Spinal cord (tissue), 10 donors: ENCODE results near the gene COQ8B. TPM values are rescaled to one million over a fixed set of nuclear protein-coding genes. Genes with fewer than 3 reads are reported as not detected.

Experiments used
- DNase-seq, 6 donors: peaks; one replicate each; pipeline versions ENCODE4 v3.0.0 to v3.0.0-alpha.2; 2013 to 2015; ENCODE audit warnings: low spot score in 6 of 6, low read depth in 4 of 6
- H3K27ac ChIP-seq: one replicate; pipeline ENCODE4 v1.5.1; 2013; ENCODE audit warnings: low read depth, low read length, control low read depth
- H3K27me3 ChIP-seq: one replicate; pipeline ENCODE4 v1.6.1; 2013; ENCODE audit warnings: low read length; ENCODE audit not compliant: control insufficient read depth, insufficient read depth
- H3K36me3 ChIP-seq: one replicate; pipeline ENCODE4 v1.6.1; 2013; ENCODE audit warnings: low read length; ENCODE audit not compliant: control insufficient read depth, insufficient read depth
- H3K4me1 ChIP-seq: one replicate; pipeline ENCODE4 v1.6.1; 2013; ENCODE audit warnings: low read length; ENCODE audit not compliant: control insufficient read depth, insufficient read depth
- H3K4me3 ChIP-seq: one replicate; pipeline ENCODE4 v1.5.1; 2013; ENCODE audit warnings: low read depth, low read length, control low read depth
- H3K9me3 ChIP-seq: one replicate; pipeline ENCODE4 v1.6.1; 2013; ENCODE audit warnings: low read length; ENCODE audit not compliant: control insufficient read depth, insufficient read depth
- WGBS: methylation state at CpG from one replicate; pipeline ENCODE4 v1.1.5; 2013; ENCODE audit warnings: missing lambda C conversion rate; ENCODE audit not compliant: insufficient coverage; 5-methylcytosine and 5-hydroxymethylcytosine counted together
- polyA plus RNA-seq, 2 donors: library from polyadenylated mRNA; unstranded; fragments of 120-200 nt; gene quantifications; one replicate each; pipeline ENCODE4 v1.2.1, GENCODE V29; 2013; ENCODE audit not compliant: insufficient read length in 2 of 2
- total RNA-seq, 2 donors: library from RNA; depleted of rRNA in 1 of 2; stranded (reverse); fragments of 120-200 nt in 1 of 2; fragments of >200 nt in 1 of 2; gene quantifications; one replicate each; pipeline versions ENCODE4 v1.2.3 to v1.2.4, GENCODE V29; 2013 to 2014
- donor health status: healthy.

Gene COQ8B
- total and polyA plus RNA-seq, 4 donors: 25.7 to 47.9 (median 43.6) TPM

DNA sequence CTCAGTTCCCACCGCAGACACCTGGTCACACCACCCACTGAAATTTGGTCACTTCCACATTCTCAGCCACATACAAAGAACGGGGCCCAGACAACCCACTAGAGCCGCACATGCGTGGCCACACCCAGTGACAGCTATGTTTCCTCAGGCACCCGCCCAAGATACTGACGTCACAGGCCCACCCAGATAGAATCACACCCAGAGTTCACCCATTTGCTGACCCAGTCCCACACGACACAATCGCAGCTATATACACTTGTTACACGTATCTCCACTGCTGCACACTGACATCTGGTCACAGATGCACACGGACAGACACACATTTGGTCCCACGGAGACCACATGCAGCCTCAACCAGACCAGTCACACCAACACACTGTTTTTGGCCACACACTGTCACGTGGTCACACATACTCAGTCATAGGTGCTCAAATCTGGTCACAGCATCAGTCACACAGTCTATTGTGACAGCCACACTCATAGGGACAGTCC lies 29.1 kb downstream of the COQ8B start:
- Histone ChIP-seq H3K4me1 (peaks cover 30% of the 10 kb centered on the region), H3K27ac (peak overlapping the region; percentile 42), H3K9me3 (no peaks in the 10 kb centered on the region), H3K27me3 (no peaks in the 10 kb centered on the region), H3K36me3 (peaks cover 61% of the 10 kb centered on the region), H3K4me3 (no peak overlapping the region)
- DNase-seq: peak in 1 of 6 donors; percentile 66
- 70% methylated on average over 12 of the region's 12 CpGs for WGBS

- no peaks in the 10 kb centered on the region for H3K9me3 ChIP-seq
- 80% methylated on average over 9 of the region's 14 CpGs for WGBS
- H3K4me3 ChIP-seq: no peak overlapping the region
- H3K36me3 ChIP-seq: peaks cover 61% of the 10 kb centered on the region
- no peaks in the 10 kb centered on the region for H3K27me3 ChIP-seq
- H3K4me1 ChIP-seq: peaks cover 24% of the 10 kb centered on the region
- no peak for DNase-seq
- H3K27ac ChIP-seq: peak overlapping the region; percentile 42
These were observed 29.7 kb downstream of the COQ8B start for GRCh38 chr19:40686882-40687524.

GRCh38 chr19:40685563-40685962 lies 31.1 kb downstream of the COQ8B start:
- 87% methylated on average over 6 of the region's 6 CpGs for WGBS
- Histone ChIP-seq H3K27me3 (no peaks in the 10 kb centered on the region), H3K9me3 (no peaks in the 10 kb centered on the region), H3K36me3 (peaks cover 66% of the 10 kb centered on the region), H3K4me3 (no peak overlapping the region), H3K27ac (no peak overlapping the region), H3K4me1 (peaks cover 10% of the 10 kb centered on the region)
- no peak for DNase-seq

DNA sequence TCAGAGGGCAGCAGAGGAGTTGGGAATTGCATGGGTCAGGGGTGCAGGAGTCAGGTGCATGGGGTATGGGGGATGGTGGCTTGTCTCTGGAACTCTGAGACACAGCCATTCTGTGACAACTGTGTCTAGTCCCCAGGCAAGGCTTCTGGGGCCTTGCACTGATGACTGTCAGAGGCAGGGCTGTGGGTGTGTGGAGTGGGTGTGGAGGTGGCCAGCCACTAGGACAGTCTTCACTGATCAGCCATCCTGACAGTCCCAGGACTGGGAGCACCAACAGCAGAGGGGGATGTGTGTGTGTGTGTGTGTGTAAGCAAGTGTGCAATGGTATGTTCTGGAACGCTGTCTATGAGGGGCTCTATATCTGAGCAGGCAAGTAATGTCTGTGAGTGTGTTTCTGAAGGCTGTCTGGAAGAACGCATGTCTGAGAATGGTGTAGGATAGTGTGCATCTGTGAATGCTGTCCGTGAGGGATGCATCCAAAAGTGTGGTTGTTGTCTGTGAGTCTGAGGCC lies 31.6 kb downstream of the COQ8B start:
- Histone ChIP-seq H3K9me3 (no peaks in the 10 kb centered on the region), H3K27me3 (no peaks in the 10 kb centered on the region), H3K4me3 (no peak overlapping the region), H3K36me3 (peaks cover 68% of the 10 kb centered on the region), H3K27ac (no peak overlapping the region), H3K4me1 (peaks cover 9% of the 10 kb centered on the region)
- DNase-seq: no peak
- 94% methylated on average over 3 of the region's 3 CpGs for WGBS

DNA sequence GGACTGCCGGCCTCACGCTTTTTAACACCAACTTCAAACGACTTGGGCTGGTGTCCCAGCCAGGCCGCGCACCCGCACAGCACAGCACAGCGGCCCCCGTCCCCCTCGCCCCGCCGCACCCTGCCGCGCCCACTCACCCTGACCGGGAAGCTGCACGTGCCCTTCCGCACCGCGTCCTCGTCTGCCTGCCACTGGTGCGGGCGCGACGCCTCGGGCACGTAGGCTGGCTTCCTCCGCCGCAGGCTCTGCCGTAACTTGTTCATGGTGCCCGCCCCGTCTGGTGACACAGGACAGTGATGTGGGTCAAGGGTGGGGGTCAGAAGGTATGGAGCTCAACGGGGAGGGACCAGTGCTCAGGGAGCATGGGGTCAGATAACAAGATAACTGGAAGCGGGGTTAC lies 32.4 kb downstream of the COQ8B start:
- Histone ChIP-seq H3K27me3 (no peaks in the 10 kb centered on the region), H3K9me3 (no peaks in the 10 kb centered on the region), H3K36me3 (peaks cover 74% of the 10 kb centered on the region), H3K4me3 (no peak overlapping the region), H3K4me1 (peaks cover 1% of the 10 kb centered on the region), H3K27ac (no peak overlapping the region)
- DNase-seq: no peak
- WGBS: 98% methylated on average over 32 of the region's 32 CpGs

DNA sequence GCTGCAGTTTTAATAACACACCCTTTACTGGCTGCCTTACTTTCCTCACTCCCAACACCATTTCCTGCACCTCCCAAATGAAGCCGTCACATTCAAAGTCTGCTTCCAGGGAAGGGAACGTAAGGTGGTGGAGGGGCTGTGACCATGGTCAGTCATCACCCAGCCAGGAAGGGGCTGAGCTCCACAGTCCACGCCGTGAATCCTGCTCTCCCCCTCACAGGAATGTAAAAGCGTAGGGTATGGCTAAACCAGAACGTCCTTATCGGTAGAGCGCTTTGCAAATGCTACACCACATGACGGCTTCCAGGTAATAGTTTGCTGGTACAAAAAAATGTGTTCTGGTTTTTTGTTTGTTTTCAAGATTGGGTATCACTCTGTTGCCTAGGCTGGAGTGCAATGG lies 33.2 kb downstream of the COQ8B start:
- no peaks in the 10 kb centered on the region for H3K27me3 ChIP-seq
- no peak overlapping the region for H3K4me3 ChIP-seq
- WGBS: 40% methylated on average over 2 of the region's 9 CpGs
- no peak overlapping the region for H3K27ac ChIP-seq
- H3K4me1 ChIP-seq: no peaks in the 10 kb centered on the region
- H3K36me3 ChIP-seq: peaks cover 82% of the 10 kb centered on the region
- H3K9me3 ChIP-seq: no peaks in the 10 kb centered on the region
- DNase-seq: no peak

DNA sequence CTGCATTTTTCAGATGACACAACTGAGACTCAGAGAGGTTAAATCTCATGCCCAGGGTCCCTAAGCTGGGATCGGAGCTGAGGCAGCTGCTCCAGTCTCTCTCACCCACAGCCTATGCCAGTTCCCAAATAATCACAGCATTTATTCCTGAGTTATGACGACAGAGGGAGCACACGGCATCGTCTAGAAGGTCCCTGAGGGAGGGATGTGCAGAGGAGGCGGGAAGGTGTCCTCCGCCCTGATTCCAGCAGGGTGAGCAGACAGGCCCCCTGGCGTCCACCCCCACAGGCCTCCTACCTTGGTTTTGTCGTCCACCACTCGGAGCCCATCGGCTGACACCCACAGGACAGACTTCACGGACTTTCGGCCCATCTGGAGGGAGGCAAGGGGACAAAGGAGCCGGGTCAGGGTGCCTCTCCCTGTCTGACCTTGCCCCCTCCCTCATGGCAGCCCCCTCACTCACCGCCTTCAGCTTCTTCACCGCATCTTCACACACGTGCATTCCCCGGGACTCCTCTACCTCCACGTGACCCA lies 34.2 kb downstream of the COQ8B start:
- Histone ChIP-seq H3K27me3 (no peaks in the 10 kb centered on the region), H3K4me1 (no peaks in the 10 kb centered on the region), H3K27ac (no peak overlapping the region), H3K36me3 (peaks cover 92% of the 10 kb centered on the region), H3K9me3 (no peaks in the 10 kb centered on the region), H3K4me3 (no peak overlapping the region)
- WGBS: 94% methylated on average over 9 of the region's 18 CpGs
- DNase-seq: no peak

GRCh38 chr19:40681039-40681438 lies 35.6 kb downstream of the COQ8B start:
- H3K9me3 ChIP-seq: no peaks in the 10 kb centered on the region
- no peaks in the 10 kb centered on the region for H3K27me3 ChIP-seq
- WGBS: 91% methylated on average over 4 of the region's 4 CpGs
- DNase-seq: no peak
- H3K4me3 ChIP-seq: no peak overlapping the region
- H3K4me1 ChIP-seq: no peaks in the 10 kb centered on the region
- peaks cover 94% of the 10 kb centered on the region for H3K36me3 ChIP-seq
- H3K27ac ChIP-seq: no peak overlapping the region

DNA sequence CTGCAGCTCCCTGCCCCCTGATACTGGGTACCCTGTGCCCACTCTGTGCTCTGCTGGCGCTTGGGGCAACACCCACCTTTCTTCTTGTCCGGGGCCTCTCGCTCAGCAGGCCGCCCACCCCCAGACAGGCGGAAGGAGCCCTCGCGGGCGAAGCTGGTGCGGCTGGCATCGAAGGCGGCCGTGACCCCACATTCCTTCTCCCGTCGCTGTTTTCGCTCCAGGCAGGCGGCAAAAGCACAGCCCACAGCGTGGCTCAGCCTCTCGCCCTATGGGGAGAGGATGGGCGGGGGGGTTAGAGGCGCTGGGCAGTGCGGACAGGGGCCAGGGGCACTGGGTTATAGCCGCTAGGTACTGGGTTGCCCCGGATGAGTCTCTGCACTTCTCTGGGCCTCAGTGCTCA lies 39.5 kb downstream of the COQ8B start:
- no peaks in the 10 kb centered on the region for H3K27me3 ChIP-seq
- peaks cover 90% of the 10 kb centered on the region for H3K36me3 ChIP-seq
- H3K4me1 ChIP-seq: no peaks in the 10 kb centered on the region
- 98% methylated on average over 19 of the region's 23 CpGs for WGBS
- H3K9me3 ChIP-seq: no peaks in the 10 kb centered on the region
- DNase-seq: no peak
- H3K27ac ChIP-seq: no peak overlapping the region
- no peak overlapping the region for H3K4me3 ChIP-seq

DNA sequence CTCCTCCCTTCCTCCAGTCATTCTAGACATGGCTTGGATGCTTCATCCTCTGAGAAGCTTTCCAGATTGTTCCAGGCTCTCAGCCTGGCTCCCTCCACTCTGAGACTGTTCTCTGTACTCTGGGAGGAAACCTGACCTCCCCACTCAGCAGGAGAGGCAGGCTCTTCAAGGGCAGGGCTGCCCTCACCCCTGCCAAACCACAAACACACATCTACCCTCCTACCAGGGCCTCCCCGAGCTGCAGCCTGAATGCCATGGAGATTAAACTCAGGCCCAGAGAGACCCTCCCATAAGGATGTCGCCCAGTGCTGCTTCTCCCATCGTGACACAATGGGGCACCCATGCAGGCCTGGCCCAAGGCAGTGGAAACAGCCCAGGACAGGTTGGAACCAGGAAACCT lies 42.4 kb downstream of the COQ8B start:
- DNase-seq: no peak
- H3K36me3 ChIP-seq: peaks cover 95% of the 10 kb centered on the region
- H3K9me3 ChIP-seq: no peaks in the 10 kb centered on the region
- no peaks in the 10 kb centered on the region for H3K27me3 ChIP-seq
- 88% methylated on average over 3 of the region's 3 CpGs for WGBS
- no peaks in the 10 kb centered on the region for H3K4me1 ChIP-seq
- H3K27ac ChIP-seq: no peak overlapping the region
- no peak overlapping the region for H3K4me3 ChIP-seq
